ENCODE results near the gene ZNF853.

DNA sequence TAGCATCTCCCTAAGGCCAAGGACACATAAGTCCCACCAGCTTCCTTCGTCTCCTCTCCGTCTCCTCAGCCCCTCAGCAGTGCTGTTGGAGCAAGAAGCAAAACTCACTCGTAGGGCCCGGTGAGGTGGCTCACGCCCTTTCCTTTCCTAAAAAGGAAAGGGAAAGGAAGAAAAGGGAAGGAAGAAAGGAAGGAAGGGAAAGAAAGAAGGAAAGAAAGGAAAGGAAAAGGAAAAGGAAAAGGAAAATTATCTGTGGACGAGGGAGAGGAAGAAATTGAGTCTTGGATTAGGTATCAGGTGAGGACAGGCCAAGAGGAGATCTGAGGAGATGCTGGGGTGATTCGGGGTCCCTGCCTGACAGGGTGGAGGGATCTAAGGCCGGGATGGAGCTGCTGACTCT is 18.6 kb downstream of the ZNF853 start:
- TF ChIP-seq CTCF (conservative IDR thresholded peaks at IDR 0.05; ENCODE audit: low read length) (no peak), EZH2phosphoT487 (IDR thresholded peaks at IDR 0.05; ENCODE audit: borderline replicate concordance, low read depth, low read length) (no peak)

Data from OCI-LY7 (cell line).